HG03432 (cell line): ENCODE results near the gene NPAS3.

Experiments used
- ATAC-seq: cut with Tn5 transposase; IDR thresholded peaks from one replicate; pipeline ENCODE4 v1.9.1; 2021; ENCODE audit warnings: mild to moderate bottlenecking, moderate library complexity; ENCODE audit not compliant: unreplicated experiment

NPAS3 gene

DNA sequence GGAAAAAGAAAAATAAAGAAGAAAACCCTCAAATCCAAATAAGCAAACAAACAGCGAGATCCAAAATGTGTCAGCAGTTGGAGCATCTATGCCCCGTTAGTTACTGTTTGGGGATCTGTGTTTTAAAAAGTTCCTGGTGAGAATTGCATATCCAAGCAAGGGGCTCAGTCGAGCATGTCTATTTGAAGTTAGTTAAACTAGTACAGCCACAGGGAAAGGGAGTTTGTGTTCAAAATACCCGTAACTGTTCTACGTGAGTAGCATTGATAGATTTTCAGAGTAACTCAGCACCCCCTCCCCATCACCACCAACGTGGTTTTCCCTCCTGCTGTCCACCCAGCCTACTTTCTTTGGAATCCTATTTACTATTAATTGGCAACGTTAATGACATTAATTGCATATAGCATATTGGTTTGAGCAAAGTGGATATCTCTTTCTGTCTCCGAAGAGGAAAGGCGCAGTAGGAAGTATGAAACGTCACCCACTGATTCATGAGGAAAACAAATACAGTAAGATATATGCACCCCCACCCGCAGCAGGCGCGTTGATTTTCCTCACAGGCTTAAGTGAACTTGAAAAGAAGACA is 1.5 kb downstream of the NPAS3 start:
- no peak for ATAC-seq

DNA sequence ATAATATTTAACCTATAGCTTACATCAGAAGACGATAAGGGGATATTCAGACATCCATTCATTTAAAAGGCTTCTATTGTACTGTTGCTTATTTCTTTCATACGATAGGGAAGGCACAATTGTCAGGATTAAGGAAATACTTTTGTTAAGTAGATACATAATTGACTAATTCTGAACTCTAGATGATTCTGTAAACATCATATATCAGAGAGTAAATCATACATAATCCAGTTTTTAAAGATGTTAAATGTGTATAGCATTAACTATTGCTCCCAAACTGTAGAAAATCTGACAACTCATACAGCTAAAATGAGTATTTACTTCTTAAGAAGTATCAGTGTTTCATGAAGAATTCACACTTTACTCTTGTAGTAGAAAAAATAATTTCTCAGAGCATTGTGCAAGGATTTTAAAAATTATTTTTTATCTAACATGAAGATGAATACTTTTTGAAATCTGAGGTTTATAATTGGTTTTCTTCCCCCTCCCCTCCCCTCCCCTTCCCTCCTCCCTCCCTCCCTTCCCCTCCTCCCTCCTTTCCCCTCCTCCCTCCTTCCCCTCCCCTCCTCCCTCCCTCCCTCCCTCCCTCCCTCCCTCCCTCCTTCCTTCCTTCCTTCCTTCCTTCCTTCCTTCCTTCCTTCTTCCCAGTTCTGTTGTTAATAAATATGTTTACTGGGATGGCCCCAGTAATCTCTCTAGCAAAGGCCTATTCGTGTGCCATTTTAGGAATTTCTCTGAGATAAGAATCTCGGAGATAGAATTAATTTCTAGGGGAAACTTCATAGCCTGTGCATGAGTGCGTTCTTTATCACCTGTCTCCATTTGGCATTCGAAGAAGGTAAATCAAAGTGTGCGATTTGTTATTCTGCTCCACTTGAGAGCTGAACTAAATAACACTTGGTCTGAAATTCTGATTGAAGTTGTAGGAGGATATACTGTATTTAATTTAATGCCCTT is 2.3 kb downstream of the NPAS3 start:
- no peak for ATAC-seq

DNA sequence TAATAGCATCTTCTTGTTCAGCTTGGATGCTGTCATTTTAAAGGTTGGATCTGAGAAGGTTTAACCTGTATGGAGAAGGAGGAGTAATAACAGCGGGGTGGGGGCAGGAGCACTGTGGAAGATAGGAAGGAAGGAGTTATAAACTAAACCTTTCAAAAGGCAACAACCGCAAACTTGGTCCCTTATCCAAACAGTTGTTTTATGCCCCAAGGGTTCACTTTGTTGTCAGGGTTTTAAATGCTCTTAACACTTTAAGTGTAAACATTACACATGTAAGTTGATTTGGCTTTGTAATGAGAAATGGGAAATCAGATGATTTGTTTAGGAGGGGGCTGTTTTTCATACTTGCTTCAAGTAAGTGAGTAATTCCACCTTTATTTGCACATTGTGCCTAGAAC is 3.0 kb downstream of the NPAS3 start:
- no peak for ATAC-seq

DNA sequence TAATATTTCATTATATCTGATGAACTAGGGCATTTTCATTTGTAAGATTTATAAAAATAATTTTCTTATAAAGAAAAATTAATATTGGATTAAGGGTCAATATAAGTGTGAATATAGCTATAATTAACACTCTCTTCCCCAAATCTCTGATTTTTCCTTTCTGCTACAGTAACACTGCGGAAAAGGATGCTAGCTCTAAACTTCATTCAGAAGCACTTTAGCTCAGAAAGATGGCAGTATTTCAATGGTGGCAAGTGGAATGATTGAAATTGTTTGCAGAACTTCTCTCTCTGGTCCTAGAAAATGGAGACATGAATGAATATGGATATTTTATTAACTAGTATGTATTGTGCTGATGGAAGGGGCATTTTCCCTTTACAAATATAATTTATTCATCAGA is 8.4 kb downstream of the NPAS3 start:
- no peak for ATAC-seq

DNA sequence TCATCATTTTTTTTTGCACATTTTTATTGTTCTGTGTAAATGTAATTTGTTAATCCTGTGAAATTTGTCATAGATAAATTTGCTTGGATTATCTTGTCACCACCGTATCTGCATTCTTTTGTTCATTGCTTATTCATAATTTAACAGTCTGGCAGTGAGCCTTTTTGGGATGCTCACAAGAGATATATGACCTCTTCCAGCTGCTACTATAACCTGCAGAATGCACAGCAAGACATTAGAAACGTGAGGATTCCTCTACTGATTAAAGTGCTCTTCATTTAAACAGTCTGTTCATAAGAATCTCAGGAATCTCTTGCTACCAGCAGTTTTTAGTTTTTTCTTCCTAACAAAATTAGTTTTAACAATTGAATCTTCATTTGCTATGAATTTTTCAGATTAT is 9.1 kb downstream of the NPAS3 start:
- ATAC-seq: no peak

DNA sequence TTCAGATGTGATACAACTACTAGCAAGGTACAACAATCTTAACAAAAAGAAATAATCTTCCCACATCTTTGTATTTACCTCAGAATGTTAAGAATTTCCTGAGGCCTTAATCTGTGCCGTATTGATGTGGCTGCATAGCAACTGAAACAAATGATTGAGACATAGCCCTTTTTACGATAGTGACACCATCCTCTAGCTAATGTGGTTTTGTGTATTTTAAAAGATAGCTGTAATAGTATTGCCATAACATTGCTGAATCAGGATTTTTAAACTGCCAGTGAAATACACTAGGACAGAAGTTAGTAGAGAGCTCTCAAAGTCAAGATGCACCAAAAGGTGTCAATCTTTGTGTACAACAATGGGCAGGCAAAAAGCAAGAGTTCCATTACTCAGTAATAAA is 11.9 kb downstream of the NPAS3 start:
- no peak for ATAC-seq

DNA sequence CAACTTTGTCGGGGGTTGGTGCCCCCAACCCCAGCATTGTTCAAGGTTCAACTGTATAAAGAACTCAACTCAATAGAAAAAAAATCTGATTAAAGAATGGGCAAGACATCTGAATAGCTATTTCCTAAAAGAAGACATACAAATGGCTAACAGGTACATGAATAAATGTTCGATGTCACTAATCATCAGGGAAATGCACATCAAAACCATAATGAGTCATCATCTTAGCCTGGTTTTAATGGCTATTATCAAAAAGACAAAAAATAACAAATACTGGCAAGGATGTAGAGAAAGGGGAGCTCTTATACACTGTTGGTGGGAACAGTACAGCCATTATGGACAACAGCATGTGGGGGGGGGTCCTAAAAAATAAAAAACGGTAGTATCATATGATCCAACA is 28.7 kb downstream of the NPAS3 start:
- no peak for ATAC-seq

DNA sequence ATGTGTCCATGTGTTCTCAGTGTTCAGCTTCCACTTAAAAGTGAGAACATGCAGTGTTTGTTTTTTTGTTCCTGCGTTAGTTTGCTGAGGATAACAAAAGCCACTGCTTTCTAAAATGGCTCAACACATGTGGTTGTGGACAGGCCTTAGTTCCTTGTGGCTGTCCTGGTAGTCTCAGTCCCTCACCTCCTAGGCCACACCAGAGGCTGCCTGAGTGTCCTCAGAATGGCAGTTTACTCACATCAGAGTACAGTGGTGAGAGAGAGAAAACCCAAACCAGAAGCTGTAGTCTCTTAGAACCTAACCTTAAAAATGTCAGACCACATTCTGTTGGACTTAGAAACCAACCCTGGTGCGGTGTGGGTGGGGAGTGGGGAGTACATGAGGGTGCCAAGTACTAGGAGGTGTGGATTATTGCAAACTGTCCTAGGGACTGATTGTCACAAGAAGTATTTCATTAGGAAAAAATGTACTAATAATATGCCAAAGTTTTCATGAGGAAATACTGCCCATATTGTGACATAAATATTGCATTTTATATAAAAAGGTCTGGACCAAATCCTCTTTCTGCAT is 30.4 kb downstream of the NPAS3 start:
- ATAC-seq: no peak

DNA sequence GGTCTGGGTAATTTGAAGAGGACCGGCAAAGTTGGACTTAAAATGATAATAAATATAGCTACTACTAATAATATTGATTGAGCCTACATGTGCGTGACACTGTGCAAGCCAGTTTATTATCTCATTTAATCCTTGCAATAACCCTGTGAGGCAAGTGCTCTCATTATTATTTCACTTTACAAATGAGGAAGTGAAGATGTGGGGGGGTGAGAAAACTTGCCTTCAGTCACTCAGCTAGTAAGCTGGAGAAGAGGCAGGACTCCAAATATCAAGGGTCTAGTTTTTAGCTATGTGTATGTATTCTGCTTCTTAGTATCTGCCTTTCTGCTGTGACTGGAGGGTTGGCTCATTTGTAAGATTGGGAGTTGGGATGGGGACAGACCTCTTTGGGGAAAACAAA is 39.2 kb downstream of the NPAS3 start:
- no peak for ATAC-seq

DNA sequence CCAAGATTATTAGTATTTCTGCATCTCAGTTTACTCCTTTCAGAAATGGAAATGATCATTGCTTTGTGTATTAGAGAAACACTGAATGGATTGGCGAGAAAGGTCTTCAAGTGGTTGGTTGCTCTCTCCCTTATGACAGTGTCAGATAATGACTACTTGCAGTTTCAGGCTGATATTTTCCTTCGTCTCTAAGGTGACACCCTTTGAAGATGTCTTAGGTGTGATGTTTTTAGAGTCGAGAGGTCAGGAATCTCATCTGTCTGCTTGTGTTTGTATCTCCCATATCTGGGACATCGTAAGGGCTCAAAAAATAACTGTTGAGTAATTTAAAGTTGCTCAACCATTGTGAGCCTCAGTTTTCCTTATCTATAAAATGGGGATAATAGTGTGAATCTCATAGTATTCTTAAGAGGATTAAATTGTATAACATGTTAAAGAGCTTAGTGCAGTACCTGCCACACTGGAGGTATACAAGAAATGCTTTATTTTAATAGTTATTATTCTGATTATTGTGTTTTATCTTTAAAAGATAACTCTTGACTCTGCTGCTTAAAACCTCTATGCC is 40.1 kb downstream of the NPAS3 start:
- no peak for ATAC-seq

DNA sequence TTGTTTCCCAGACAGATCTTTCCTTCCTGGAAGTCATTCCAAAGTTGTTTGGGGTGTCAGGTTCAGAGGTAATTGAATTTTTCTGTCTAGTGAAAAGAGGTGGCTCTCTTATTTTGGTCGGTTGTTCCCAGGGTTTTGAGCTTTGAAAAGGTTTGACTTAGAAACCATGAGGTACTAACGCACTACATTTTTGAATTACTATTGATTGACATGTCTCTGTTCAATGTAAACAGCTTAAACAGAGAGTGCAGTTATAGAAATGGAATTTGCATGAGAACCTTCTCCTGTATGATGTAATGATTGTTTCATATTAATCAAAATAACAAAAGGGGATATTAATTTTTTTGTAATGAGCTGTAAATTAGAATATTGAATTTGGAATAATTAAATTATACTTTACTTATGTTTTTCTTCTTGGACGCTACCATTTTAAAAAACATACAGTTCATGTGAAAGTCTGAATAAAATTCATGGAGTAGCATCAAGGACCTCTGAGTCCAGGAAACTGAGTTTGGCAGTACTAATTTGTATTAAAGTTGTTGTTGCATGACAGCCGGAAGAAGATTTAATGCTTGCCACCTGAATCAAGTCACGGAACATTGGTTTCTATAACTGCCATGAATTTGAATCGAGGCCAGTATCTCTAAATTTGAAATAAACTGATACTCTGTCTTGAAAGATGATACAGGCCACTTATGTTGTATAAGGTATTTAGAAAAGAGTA is 41.7 kb downstream of the NPAS3 start:
- no peak for ATAC-seq

DNA sequence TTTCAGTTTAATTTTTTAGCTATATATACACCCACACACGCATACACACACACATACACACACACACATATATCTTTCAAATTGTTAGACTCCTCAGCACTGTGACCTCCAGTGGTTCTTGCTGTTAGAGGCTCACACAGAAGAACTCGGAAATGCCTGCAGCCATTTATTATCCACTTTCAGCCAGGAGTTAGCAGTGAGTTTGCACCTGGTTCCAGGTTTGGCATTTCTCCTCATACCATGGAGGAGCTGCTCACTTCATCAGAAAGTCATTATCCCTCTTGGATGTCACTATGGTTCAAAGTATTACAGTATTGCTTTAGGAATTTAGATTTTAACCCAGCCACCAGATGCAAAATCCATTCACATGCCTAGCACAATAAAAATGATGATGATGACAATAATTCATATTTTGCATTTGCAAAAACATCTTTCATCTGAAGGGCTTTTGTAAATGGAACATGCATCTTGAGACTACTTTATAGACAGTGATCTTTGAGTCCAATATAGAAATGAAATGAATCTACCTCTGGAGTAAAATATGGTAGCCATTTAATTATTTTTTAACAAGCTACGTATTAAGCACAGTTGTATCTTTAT is 42.3 kb downstream of the NPAS3 start:
- ATAC-seq: no peak

DNA sequence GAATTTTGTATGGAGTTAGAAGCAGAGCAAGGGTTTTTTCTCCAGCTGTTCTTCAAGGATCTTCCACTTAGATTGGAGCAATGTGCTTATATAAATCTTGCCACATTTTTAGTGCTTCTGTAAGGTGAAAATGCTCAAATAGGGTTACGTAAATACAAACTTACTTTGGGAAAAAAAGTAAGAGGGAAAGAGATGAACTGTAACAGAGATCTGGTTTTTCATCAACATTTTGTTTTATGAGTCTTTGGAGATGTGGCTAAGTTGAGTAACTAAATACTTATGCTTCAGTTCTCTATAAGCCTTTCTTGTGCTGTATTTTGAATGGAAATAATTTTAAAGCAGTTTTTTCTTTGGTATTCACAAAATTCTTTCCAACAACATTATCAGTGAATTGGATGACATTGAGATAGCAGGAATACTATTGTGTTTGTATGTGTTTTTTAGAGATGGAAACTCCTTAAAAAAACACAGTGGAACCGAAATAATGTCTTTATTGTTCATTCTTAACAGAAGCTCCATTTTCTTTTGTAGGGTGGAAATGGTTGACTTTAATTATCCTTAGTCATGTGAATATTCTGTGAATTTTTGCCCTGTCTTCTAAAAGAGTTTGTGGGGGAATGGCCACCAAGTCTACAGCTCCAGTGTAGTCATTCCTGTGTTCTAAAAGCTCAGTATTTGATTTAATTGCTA is 45.7 kb downstream of the NPAS3 start:
- no peak for ATAC-seq

DNA sequence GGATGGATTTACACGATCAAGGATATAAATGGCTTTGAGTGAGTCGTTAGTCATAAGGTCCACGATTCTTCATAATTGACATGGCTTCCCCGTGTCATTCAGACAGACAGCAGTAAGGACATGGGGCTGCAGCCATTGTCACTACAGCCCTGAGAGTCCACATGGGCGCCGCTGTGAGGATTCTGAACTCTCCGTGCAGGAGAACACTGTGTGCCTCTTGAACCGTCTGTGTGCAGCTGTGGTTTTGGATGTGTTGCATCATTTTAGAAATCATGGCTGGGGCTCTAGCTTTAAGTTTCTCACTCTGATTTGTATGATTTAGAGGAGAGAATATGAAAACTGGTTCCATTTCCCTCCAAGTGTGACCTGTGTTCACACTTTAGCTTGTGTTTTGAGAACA is 47.2 kb downstream of the NPAS3 start:
- no peak for ATAC-seq

DNA sequence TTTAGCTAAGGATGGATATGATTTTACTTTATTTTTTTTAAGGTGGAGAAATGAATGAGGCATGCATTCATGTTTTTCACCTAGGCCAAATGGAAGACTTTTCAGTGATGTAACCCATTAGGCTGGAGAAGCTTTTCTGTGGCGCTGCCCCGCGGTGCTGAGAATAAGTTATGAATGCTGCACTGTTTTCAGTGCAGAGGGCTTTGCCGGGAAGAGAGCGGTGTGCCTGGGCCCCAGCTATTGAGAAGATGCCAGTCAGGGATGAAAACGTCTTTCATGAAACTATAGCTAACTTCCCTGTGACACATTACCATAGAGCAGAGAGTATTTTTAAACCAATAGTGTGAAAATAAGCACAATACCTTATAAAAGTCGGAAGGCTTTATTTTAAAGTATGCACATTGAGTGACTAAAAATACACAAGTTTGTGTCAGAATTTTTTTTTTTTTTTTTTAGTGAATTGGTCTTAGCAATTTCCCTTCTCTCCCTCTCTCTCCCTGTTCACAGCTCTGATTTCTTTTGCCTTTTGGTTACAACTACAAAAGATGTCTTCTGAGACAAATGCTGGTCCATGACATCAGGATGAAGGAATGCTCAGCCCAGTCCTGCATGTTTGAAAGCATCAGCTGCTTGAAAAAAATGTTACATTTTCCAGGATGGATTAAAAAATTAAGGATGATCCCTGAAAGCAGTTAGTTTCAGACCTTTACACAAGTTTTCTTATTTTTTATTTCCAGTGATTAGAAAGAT is 48.3 kb downstream of the NPAS3 start:
- no peak for ATAC-seq

DNA sequence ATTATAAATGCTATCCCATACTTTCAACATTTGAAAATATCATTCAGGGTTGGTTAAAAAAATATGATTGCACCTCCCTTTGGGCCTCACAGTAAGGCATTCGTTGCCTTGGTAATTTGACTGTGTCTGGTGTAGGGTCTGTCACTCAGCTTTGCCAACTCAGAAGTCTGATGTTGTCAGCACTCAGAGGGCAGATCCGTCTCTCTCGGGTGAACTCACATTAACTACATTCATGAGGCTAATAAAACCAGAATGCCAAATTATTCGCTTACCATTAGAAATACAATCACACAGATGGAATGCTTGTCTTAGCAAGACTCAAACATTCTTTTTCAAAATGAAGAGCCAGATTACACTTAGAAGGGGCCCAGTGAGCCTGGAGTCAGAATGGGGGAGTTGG is 53.0 kb downstream of the NPAS3 start:
- no peak for ATAC-seq

DNA sequence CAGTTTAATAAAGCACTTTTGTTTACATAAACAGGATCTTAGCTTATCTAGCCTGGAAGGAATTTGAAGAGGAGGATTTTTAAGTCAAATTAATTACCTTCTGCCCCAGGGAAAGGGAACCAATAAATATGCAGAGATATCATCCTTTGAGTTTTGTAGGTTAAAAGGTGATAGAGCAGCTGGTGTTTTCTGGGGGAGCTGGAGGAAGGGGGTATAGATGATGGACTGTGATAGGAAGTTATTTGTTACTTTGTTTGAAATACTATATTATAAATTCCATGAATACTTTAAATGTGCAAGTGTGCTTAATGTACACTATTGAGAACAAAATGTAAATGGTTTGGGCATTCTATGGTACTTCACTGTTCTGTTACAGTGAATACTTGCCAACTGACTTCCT is 55.2 kb downstream of the NPAS3 start:
- ATAC-seq: no peak

DNA sequence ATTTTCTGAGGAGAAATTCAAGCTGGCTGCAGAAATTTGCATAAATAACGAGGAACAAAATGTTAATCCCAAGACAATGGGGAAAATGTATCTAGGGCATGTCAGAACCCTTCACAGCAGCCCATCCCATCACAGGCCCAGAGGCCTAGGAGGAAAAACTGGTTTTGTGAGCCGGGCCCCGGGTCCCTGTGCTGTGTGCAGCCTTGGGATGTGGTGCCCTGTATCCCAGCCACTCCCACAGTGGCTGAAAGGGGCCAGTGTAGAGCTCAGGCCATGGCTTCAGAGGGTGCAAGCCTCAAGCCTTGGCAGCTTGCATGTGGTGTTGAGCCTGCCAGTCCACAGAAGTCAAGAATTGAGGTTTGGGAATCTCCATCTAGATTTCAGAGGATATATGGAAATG is 57.7 kb downstream of the NPAS3 start:
- ATAC-seq: no peak

DNA sequence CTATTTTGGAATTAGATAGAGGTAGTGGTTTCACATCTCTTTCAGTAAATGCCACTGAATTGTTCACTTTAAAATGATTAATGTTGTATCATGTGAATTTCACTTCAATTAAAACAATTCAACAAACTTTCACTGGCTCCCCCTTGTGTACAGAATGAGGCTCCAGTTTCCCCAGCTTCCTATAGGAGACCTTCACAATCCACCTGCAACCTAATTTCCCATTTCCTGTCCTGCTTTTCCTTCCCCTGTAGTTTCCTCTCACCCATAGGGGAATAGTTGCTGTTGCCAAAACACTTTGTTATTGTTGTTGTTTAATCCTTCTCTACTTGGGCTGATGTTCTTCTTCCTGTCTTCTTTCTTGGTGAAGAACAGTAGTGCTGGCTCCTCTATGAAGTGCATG is 59.8 kb downstream of the NPAS3 start:
- no peak for ATAC-seq

DNA sequence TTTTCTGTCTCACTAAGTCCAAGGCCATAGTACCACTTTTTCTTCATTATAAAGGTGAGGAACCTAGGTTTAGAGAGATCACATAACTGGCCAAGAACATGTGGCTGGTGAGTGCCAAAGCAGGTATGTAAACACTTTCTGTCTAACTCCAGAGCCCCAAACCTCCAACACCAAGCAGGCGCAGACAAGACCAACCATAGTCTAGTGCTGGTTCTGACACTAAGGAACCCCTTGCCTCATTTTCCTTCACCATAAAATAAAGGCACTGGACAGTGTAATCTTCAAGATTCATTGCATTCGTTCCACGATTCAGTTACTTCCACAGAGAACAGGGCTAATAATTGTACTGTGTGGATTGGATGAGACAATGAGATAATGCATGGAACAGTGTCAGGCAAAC is 71.0 kb downstream of the NPAS3 start:
- ATAC-seq: no peak
